Fibroblast of lung (primary cell): ENCODE measurements around the gene WIPF1.

Experiments used
- EZH2 ChIP-seq: IDR thresholded peaks from 2 replicates; pipeline ENCODE4 v1.5.1; 2012; ENCODE audit warnings: low read length, control low read depth, mild to moderate bottlenecking; ENCODE audit errors: missing control alignments
- TF ChIP-seq, protein P1 (sequence below), 2 donors: IDR thresholded peaks in 1 of 2; conservative IDR thresholded peaks in 1 of 2; 1 replicate in 1 of 2; 2 replicates in 1 of 2; pipeline ENCODE4 v1.5.1; 2011 to 2012; ENCODE audit warnings: low read length in 2 of 2, control low read depth in 1 of 2, inconsistent platforms in 1 of 2, low read depth in 1 of 2, mild to moderate bottlenecking in 1 of 2

DNA sequence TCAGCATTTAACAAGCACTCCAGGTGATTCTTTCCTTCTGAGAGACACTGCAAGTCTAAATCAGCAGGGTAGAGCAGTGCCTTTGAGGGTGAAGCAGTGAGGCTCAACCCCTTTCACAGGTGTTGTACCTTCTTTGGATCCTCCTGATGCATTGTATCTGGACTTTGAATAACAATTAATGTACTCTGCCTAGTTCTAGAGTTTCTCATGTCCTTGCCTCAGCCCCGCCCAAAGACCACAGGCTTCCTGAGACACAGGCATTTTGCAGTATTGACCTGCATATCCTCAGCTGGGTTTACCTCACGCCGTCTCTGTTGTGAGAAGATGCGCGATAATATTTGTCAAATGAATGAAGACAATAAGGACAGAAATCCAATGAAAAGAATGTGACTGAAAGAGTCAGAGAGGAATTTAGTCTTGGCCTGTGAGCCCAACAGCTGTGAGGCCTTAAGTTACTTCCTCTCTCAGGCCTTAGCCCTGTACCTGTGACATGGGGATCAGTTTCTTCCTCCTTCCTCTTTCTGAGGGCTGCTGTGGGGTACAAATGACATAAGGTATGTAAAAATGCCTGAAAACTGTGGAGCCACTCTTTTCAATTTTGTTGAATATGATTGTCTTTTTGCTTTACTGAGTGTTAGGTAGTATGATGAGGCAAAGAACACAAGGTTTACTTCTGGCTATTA, 43.7 kb downstream of the WIPF1 start:
- TF ChIP-seq, protein P1, sequence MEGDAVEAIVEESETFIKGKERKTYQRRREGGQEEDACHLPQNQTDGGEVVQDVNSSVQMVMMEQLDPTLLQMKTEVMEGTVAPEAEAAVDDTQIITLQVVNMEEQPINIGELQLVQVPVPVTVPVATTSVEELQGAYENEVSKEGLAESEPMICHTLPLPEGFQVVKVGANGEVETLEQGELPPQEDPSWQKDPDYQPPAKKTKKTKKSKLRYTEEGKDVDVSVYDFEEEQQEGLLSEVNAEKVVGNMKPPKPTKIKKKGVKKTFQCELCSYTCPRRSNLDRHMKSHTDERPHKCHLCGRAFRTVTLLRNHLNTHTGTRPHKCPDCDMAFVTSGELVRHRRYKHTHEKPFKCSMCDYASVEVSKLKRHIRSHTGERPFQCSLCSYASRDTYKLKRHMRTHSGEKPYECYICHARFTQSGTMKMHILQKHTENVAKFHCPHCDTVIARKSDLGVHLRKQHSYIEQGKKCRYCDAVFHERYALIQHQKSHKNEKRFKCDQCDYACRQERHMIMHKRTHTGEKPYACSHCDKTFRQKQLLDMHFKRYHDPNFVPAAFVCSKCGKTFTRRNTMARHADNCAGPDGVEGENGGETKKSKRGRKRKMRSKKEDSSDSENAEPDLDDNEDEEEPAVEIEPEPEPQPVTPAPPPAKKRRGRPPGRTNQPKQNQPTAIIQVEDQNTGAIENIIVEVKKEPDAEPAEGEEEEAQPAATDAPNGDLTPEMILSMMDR (conservative IDR thresholded peaks at IDR 0.05 in 1 of 2, IDR thresholded peaks at IDR 0.05 in 1 of 2; ENCODE audit: low read depth in 1 of 2, low read length in 2 of 2), result no peak
- TF ChIP-seq EZH2, result no peak
